ENCODE data around the gene GMIP.

- TF ChIP-seq, protein P1, sequence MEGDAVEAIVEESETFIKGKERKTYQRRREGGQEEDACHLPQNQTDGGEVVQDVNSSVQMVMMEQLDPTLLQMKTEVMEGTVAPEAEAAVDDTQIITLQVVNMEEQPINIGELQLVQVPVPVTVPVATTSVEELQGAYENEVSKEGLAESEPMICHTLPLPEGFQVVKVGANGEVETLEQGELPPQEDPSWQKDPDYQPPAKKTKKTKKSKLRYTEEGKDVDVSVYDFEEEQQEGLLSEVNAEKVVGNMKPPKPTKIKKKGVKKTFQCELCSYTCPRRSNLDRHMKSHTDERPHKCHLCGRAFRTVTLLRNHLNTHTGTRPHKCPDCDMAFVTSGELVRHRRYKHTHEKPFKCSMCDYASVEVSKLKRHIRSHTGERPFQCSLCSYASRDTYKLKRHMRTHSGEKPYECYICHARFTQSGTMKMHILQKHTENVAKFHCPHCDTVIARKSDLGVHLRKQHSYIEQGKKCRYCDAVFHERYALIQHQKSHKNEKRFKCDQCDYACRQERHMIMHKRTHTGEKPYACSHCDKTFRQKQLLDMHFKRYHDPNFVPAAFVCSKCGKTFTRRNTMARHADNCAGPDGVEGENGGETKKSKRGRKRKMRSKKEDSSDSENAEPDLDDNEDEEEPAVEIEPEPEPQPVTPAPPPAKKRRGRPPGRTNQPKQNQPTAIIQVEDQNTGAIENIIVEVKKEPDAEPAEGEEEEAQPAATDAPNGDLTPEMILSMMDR (IDR thresholded peaks at IDR 0.05) = no peak
- no peak for TF ChIP-seq POLR2A (IDR thresholded peaks at IDR 0.05)
Observed at GRCh38 chr19:19655051-19655594, 11.7 kb upstream of the GMIP start.

All from heart left ventricle (tissue), 13 donors.